HEK293 (cell line): ENCODE results near the gene SRC.

Experiments used
- CTCF ChIA-PET: fragments of 350-600 bp; formaldehyde crosslinking; extraction: SDS; loops from one replicate; lab custom pipeline; 2021; ENCODE audit warnings: antibody characterized with exemption; lab: Yijun Ruan, JAX
- POLR2A ChIA-PET: fragments of 300-600 bp; formaldehyde crosslinking; extraction: SDS; loops from one replicate; lab custom pipeline; 2020; ENCODE audit warnings: antibody characterized with exemption, inconsistent platforms; lab: Yijun Ruan, JAX
- H3K27ac ChIP-seq: fragments of 200-500 bp; sonication (Bioruptor generic); 2 replicates; pipeline ENCODE4 v1.5.1; 2014; ENCODE audit warnings: low read depth, low read length, control low read depth, inconsistent platforms; ENCODE audit errors: extremely low read depth
- H3K36me3 ChIP-seq, 2 experiments: fragments of 200-500 bp in 1 of 2; sonication (Bioruptor generic) in 1 of 2; 1 replicate in 1 of 2; 2 replicates in 1 of 2; pipeline ENCODE4 v1.5.1; 2014 to 2017; ENCODE audit warnings: inconsistent platforms in 2 of 2, low read length in 2 of 2; ENCODE audit not compliant: control insufficient read depth in 2 of 2, insufficient read depth in 1 of 2
- H3K4me1 ChIP-seq: fragments of 200-500 bp; sonication (Bioruptor generic); 2 replicates; pipeline ENCODE4 v1.5.1; 2014; ENCODE audit warnings: mild to moderate bottlenecking, low read length, inconsistent platforms; ENCODE audit not compliant: control insufficient read depth, insufficient read depth
- H3K4me3 ChIP-seq: 2 replicates; pipeline ENCODE4 v1.5.1; 2011; ENCODE audit warnings: low read depth, mild to moderate bottlenecking, control low read depth, low read length, moderate library complexity
- H3K9me3 ChIP-seq: fragments of 200-500 bp; sonication (Bioruptor generic); 2 replicates; pipeline ENCODE4 v1.5.1; 2014; ENCODE audit warnings: low read depth, low read length, inconsistent platforms; ENCODE audit not compliant: control insufficient read depth, insufficient read depth
- EGR2 ChIP-seq: fragments of 450-650 bp; formaldehyde crosslinking; IDR thresholded peaks from 2 replicates; pipeline ENCODE4 v1.5.1; 2016; ENCODE audit warnings: low read depth, missing biosample characterization, missing genetic modification characterization
- KLF10 ChIP-seq: fragments of 450-650 bp; IDR thresholded peaks from 2 replicates; pipeline ENCODE4 v1.5.1; 2018; ENCODE audit warnings: missing biosample characterization, mild to moderate bottlenecking, missing genetic modification characterization
- TRIM28 ChIP-seq: IDR thresholded peaks from 2 replicates; pipeline ENCODE4 v1.6.1; 2011; ENCODE audit warnings: low read length, control low read depth, borderline replicate concordance
- ZBTB1 ChIP-seq: fragments of 450-650 bp; formaldehyde crosslinking; IDR thresholded peaks from 2 replicates; pipeline ENCODE4 v1.5.1; 2016; ENCODE audit warnings: missing biosample characterization, missing genetic modification characterization
- ZBTB20 ChIP-seq: fragments of 450-650 bp; formaldehyde crosslinking; IDR thresholded peaks from 2 replicates; pipeline ENCODE4 v1.5.1; 2016; ENCODE audit warnings: missing biosample characterization, missing genetic modification characterization
- ZNF121 ChIP-seq: fragments of 450-650 bp; formaldehyde crosslinking; IDR thresholded peaks from 2 replicates; pipeline ENCODE4 v1.5.1; 2016; ENCODE audit warnings: missing biosample characterization, missing genetic modification characterization
- ZNF133 ChIP-seq: fragments of 450-650 bp; formaldehyde crosslinking; IDR thresholded peaks from 2 replicates; pipeline ENCODE4 v1.5.1; 2016; ENCODE audit warnings: missing biosample characterization, missing genetic modification characterization
- ZNF184 ChIP-seq: fragments of 450-650 bp; IDR thresholded peaks from 2 replicates; pipeline ENCODE4 v1.5.1; 2018; ENCODE audit warnings: missing biosample characterization, mild to moderate bottlenecking, missing genetic modification characterization
- ZNF26 ChIP-seq: fragments of 450-650 bp; formaldehyde crosslinking; IDR thresholded peaks from 2 replicates; pipeline ENCODE4 v1.5.1; 2016; ENCODE audit warnings: missing biosample characterization, missing genetic modification characterization
- ZNF350 ChIP-seq: fragments of 450-650 bp; formaldehyde crosslinking; IDR thresholded peaks from 2 replicates; pipeline ENCODE4 v1.5.0; 2017; ENCODE audit warnings: missing biosample characterization, mild to moderate bottlenecking, missing genetic modification characterization
- ZNF600 ChIP-seq: fragments of 450-650 bp; formaldehyde crosslinking; IDR thresholded peaks from 2 replicates; pipeline ENCODE4 v1.5.1; 2016; ENCODE audit warnings: missing biosample characterization, missing genetic modification characterization
- ZNF626 ChIP-seq: fragments of 450-650 bp; sonication (Bioruptor Pico); formaldehyde crosslinking; IDR thresholded peaks from 2 replicates; pipeline ENCODE4 v1.5.1; 2018; ENCODE audit warnings: missing biosample characterization, missing genetic modification characterization, inconsistent platforms
- ZNF664 ChIP-seq: fragments of 450-650 bp; formaldehyde crosslinking; IDR thresholded peaks from 2 replicates; pipeline ENCODE4 v1.5.1; 2016; ENCODE audit warnings: missing biosample characterization, missing genetic modification characterization
- ZNF768 ChIP-seq: fragments of 450-650 bp; formaldehyde crosslinking; IDR thresholded peaks from 2 replicates; pipeline ENCODE4 v1.5.1; 2018; ENCODE audit warnings: missing biosample characterization, mild to moderate bottlenecking, missing genetic modification characterization
- ZSCAN30 ChIP-seq: fragments of 450-650 bp; IDR thresholded peaks from 2 replicates; pipeline ENCODE4 v1.5.1; 2018; ENCODE audit warnings: missing biosample characterization, mild to moderate bottlenecking, missing genetic modification characterization, moderate library complexity

Gene SRC

GRCh38 chr20:37380864-37381579 is 35.1 kb downstream of the SRC start:
- CTCF ChIA-PET: interaction anchor here (0.6 to 0.7 kb wide), 2 partner anchors 8 to 160 kb away, joined by 3 read pairs; no protein-coding TSS in a partner anchor
- TF ChIP-seq ZNF26 (tag by site-specific recombination) (no peak), KLF10 (tag by site-specific recombination) (no peak), ZNF133 (tag by site-specific recombination) (no peak), ZSCAN30 (tag by site-specific recombination) (no peak)
- TF ChIP-seq, all 188 proteins: peak for 0
- no peak overlapping the region for H3K27ac ChIP-seq

GRCh38 chr20:37381621-37382471 is 35.9 kb downstream of the SRC start:
- H3K4me3 ChIP-seq: no peak overlapping the region
- no peak overlapping the region for H3K27ac ChIP-seq
- peaks cover 0 to 51% of the 10 kb centered on the region in 2 experiments; a peak in 2 of 3 replicates for H3K36me3 ChIP-seq
- ChIA-PET POLR2A (no interaction called here), CTCF (interaction anchor here (1.1 to 1.6 kb wide), 2 partner anchors 99 to 112 kb away, joined by 3 to 8 read pairs; no protein-coding TSS in a partner anchor)
- H3K9me3 ChIP-seq: no peaks in the 10 kb centered on the region
- TF ChIP-seq ZBTB1 (tag by site-specific recombination) (no peak), ZNF184 (no peak), ZNF626 (tag by site-specific recombination) (no peak), ZNF600 (tag by site-specific recombination) (peak; percentile 42)
- no peaks in the 10 kb centered on the region for H3K4me1 ChIP-seq

More at GRCh38 chr20:37380864-37381579, 35.1 kb downstream of the SRC start:
- Histone ChIP-seq H3K9me3 (no peaks in the 10 kb centered on the region), H3K4me3 (no peak overlapping the region), H3K36me3 (peaks cover 0 to 48% of the 10 kb centered on the region in 2 experiments; a peak in 2 of 3 replicates), H3K4me1 (no peaks in the 10 kb centered on the region)
- POLR2A ChIA-PET: no interaction called here

GRCh38 chr20:37382482-37383120 is 36.7 kb downstream of the SRC start:
- H3K9me3 ChIP-seq: no peaks in the 10 kb centered on the region
- CTCF ChIA-PET: interaction anchor here (1.1 to 1.6 kb wide), 2 partner anchors 100 to 112 kb away, joined by 3 to 8 read pairs; no protein-coding TSS in a partner anchor
- peaks cover 0 to 52% of the 10 kb centered on the region in 2 experiments; a peak in 2 of 3 replicates for H3K36me3 ChIP-seq
- no peak overlapping the region for H3K4me3 ChIP-seq
- POLR2A ChIA-PET: no interaction called here
- H3K4me1 ChIP-seq: no peaks in the 10 kb centered on the region
- no peak overlapping the region for H3K27ac ChIP-seq
- TF ChIP-seq ZBTB20 (tag by site-specific recombination) (no peak), EGR2 (tag by site-specific recombination) (peak; percentile 31; the same call in 1 of the 2 replicates), ZNF664 (tag by site-specific recombination) (peak; percentile 82), TRIM28 (no peak), ZNF121 (tag by site-specific recombination) (no peak), ZNF768 (tag by site-specific recombination) (peak; percentile 48; the same call in 1 of the 2 replicates), ZNF350 (tag by site-specific recombination) (no peak)
- TF ChIP-seq, all 188 proteins: peak for 3
